HepG2 (cell line): ENCODE data around the gene NXPH4. TPM values are rescaled to one million over a fixed set of nuclear protein-coding genes. Genes with fewer than 3 reads are reported as not detected.

Source experiments
- ATAC-seq: fragments of 200-7000 bp; cut with Tn5 transposase; 3 replicates; pipeline ENCODE4 v1.9.1; 2020; ENCODE audit warnings: mild to moderate bottlenecking, moderate library complexity
- BruUV-seq: library from RNA; stranded (reverse); fragments of 400-500 nt; replicated peaks from 2 replicates; lab custom pipeline; 2021; lab: Mats Ljungman, UMichigan
- CTCF ChIA-PET: fragments of 300-600 bp; formaldehyde crosslinking; extraction: SDS; loops from one replicate; lab custom pipeline; 2021; ENCODE audit warnings: low total read pairs, inconsistent platforms, low intra/inter-chr PET ratio; lab: Yijun Ruan, JAX
- POLR2A ChIA-PET: fragments of 350-600 bp; sonication (Branson Sonifier 250); formaldehyde crosslinking; loops from one replicate; lab custom pipeline; 2020; ENCODE audit warnings: antibody characterized with exemption, inconsistent platforms; lab: Yijun Ruan, JAX
- DNase-seq: peaks from one replicate; pipeline ENCODE4 v3.0.0-alpha.2; 2015; ENCODE audit warnings: low spot score
- FAIRE-seq: peaks from 3 replicates; lab custom pipeline; 2011; peaks lifted over from hg19 to GRCh38; lab: Jason Lieb, UNC
- H2AFZ ChIP-seq: one replicate; pipeline ENCODE4 v1.6.1; 2011; ENCODE audit warnings: low read length, inconsistent platforms
- H3K27ac ChIP-seq: fragments of 300-600 bp; 3 replicates; pipeline ENCODE4 v1.8.0; 2011; ENCODE audit warnings: mixed run types, mild to moderate bottlenecking, mixed read lengths, low read length, inconsistent platforms; ENCODE audit not compliant: insufficient read depth; ENCODE audit errors: extremely low read length
- H3K27me3 ChIP-seq, 2 experiments: fragments of 200-600 bp in 1 of 2; 2 replicates in 1 of 2; 3 replicates in 1 of 2; pipeline versions ENCODE4 v1.6.0 to v1.8.0; 2011; ENCODE audit warnings: low read length in 2 of 2, mild to moderate bottlenecking in 2 of 2, moderate library complexity in 2 of 2, inconsistent platforms in 1 of 2; ENCODE audit not compliant: insufficient read depth in 2 of 2, control insufficient read depth in 1 of 2
- H3K36me3 ChIP-seq, 2 experiments: fragments of 200-600 bp in 1 of 2; replicated peaks in 1 of 2; 2 replicates in 1 of 2; 3 replicates in 1 of 2; pipeline versions ENCODE4 v1.5.1 to v1.8.0; 2011; ENCODE audit warnings: low read length in 2 of 2, inconsistent platforms in 1 of 2; ENCODE audit not compliant: insufficient read depth in 2 of 2, control insufficient read depth in 1 of 2
- H3K4me1 ChIP-seq: 2 replicates; pipeline ENCODE4 v1.5.1; 2012; ENCODE audit warnings: low read length, inconsistent platforms; ENCODE audit not compliant: insufficient read depth
- H3K4me2 ChIP-seq: 2 replicates; pipeline ENCODE4 v1.6.0; 2011; ENCODE audit warnings: low read depth, low read length, inconsistent platforms
- H3K4me3 ChIP-seq, 3 experiments: fragments of 200-600 bp in 1 of 3; sonication (generic), shearing (Covaris generic) in 1 of 3; replicated peaks in 1 of 3; 2 replicates each; pipeline ENCODE4 v1.5.1; 2011 to 2016; ENCODE audit warnings: low read length in 3 of 3, inconsistent platforms in 2 of 3, low read depth in 2 of 3, mild to moderate bottlenecking in 2 of 3, control low read depth in 1 of 3, mixed read lengths in 1 of 3; ENCODE audit not compliant: insufficient read depth in 1 of 3
- H3K79me2 ChIP-seq: one replicate; pipeline ENCODE4 v1.6.1; 2011; ENCODE audit warnings: low read length, inconsistent platforms; ENCODE audit not compliant: insufficient read depth
- H3K9ac ChIP-seq: 2 replicates; pipeline ENCODE4 v1.6.0; 2011; ENCODE audit warnings: mild to moderate bottlenecking, low read depth, low read length, inconsistent platforms; ENCODE audit not compliant: insufficient read depth
- H3K9me3 ChIP-seq: 2 replicates; pipeline ENCODE4 v1.5.1; 2012; ENCODE audit warnings: mild to moderate bottlenecking, low read length
- H4K20me1 ChIP-seq: 2 replicates; pipeline ENCODE4 v1.6.0; 2011; ENCODE audit warnings: inconsistent platforms, mild to moderate bottlenecking, low read length, moderate library complexity; ENCODE audit not compliant: insufficient read depth
- CREM ChIP-seq, 2 experiments: sonication (generic) in 1 of 2; formaldehyde crosslinking in 1 of 2; IDR thresholded peaks; 2 replicates each; pipeline versions ENCODE4 v1.4.0 to v1.6.1; 2016 to 2020; ENCODE audit warnings: antibody characterized with exemption in 1 of 2, mild to moderate bottlenecking in 1 of 2, missing genetic modification reagents in 1 of 2
- FOXM1 ChIP-seq: sonication (generic); formaldehyde crosslinking; IDR thresholded peaks from 2 replicates; pipeline ENCODE4 v1.5.0; 2020; ENCODE audit warnings: missing genetic modification reagents
- GABPB1 ChIP-seq: IDR thresholded peaks from 2 replicates; pipeline ENCODE4 v1.6.1; 2016; ENCODE audit warnings: mild to moderate bottlenecking, missing genetic modification reagents, moderate library complexity, missing compliant biosample characterization
- HDAC1 ChIP-seq: sonication (generic); formaldehyde crosslinking; IDR thresholded peaks from 2 replicates; pipeline ENCODE4 v1.5.1; 2020; ENCODE audit warnings: mild to moderate bottlenecking, missing genetic modification reagents
- HDAC6 ChIP-seq: fragments of 200-600 bp; sonication (generic); IDR thresholded peaks from 2 replicates; pipeline ENCODE4 v1.7.0; 2017; ENCODE audit warnings: mild to moderate bottlenecking, antibody characterized with exemption, low read length, low read depth
- HES4 ChIP-seq: sonication (generic); formaldehyde crosslinking; IDR thresholded peaks from 2 replicates; pipeline ENCODE4 v1.9.0; 2021; ENCODE audit warnings: mild to moderate bottlenecking, missing genetic modification reagents, borderline replicate concordance
- JUND ChIP-seq: sonication (generic); formaldehyde crosslinking; IDR thresholded peaks from 2 replicates; pipeline ENCODE4 v1.8.0; 2022; ENCODE audit warnings: mild to moderate bottlenecking, missing genetic modification reagents
- LBX2 ChIP-seq: sonication (generic); formaldehyde crosslinking; IDR thresholded peaks from 2 replicates; pipeline ENCODE4 v1.5.0; 2020; ENCODE audit warnings: missing genetic modification reagents, mild to moderate bottlenecking, borderline replicate concordance
- MAFG ChIP-seq: sonication (generic); formaldehyde crosslinking; IDR thresholded peaks from 2 replicates; pipeline ENCODE4 v1.5.1; 2020; ENCODE audit warnings: mild to moderate bottlenecking, missing genetic modification reagents
- MED13 ChIP-seq: sonication (generic); formaldehyde crosslinking; IDR thresholded peaks from 2 replicates; pipeline ENCODE4 v1.5.0; 2020; ENCODE audit warnings: missing genetic modification reagents
- PHB2 ChIP-seq: fragments of 450-650 bp; IDR thresholded peaks from 2 replicates; pipeline ENCODE4 v1.6.1; 2018; ENCODE audit not compliant: partially characterized antibody
- SP2 ChIP-seq: sonication (generic); formaldehyde crosslinking; IDR thresholded peaks from 2 replicates; pipeline ENCODE4 v1.5.1; 2020; ENCODE audit warnings: mild to moderate bottlenecking, missing genetic modification reagents
- YEATS4 ChIP-seq: sonication (generic); formaldehyde crosslinking; IDR thresholded peaks from 2 replicates; pipeline ENCODE4 v1.4.0; 2020; ENCODE audit warnings: missing genetic modification reagents, borderline replicate concordance
- ZBTB8A ChIP-seq: sonication (generic); formaldehyde crosslinking; IDR thresholded peaks from 2 replicates; pipeline ENCODE4 v1.4.0; 2020; ENCODE audit warnings: mild to moderate bottlenecking, low read depth, missing genetic modification reagents, borderline replicate concordance
- WGBS: methylation state at CpG from one replicate; pipeline ENCODE4 v1.1.6; 2017; ENCODE audit warnings: low lambda C conversion rate; 5-methylcytosine and 5-hydroxymethylcytosine counted together
- in situ Hi-C: cut with HindIII; loops from 2 replicates; pipeline ENCODE4 v1.10.0; 2017; ENCODE audit warnings: low pct_unique_long_range_greater_than_20kb; ENCODE audit not compliant: extremely low pct_ligation_motif_present
- intact Hi-C: fragments of 100-400 bp; cut with micrococcal nuclease; formaldehyde crosslinking; loops from one replicate; pipeline ENCODE4 v1.10.0; 2022; ENCODE audit not compliant: unreplicated experiment
- polyA plus RNA-seq, 8 experiments: library from polyadenylated mRNA; depleted of rRNA in 3 of 8; stranded (reverse) in 7 of 8; unstranded in 1 of 8; fragments of >200 nt; fragmentation: Illumina TruSeq in 4 of 8; extraction: Trizol in 4 of 8; gene quantifications; 2 replicates each; pipeline versions ENCODE4 v1.2.1 to v1.2.3, GENCODE V29; 2011 to 2016; ENCODE audit warnings: low read depth in 4 of 8, missing spikeins in 1 of 8, mixed read lengths in 1 of 8; ENCODE audit not compliant: insufficient read depth in 1 of 8
- total RNA-seq, 5 experiments: library from RNA; depleted of rRNA; stranded (reverse); fragments of >200 nt; fragmentation: Illumina TruSeq; extraction: Trizol; gene quantifications; 2 replicates each; pipeline ENCODE4 v1.2.3, GENCODE V29; 2016; ENCODE audit warnings: low read depth in 1 of 5
- TF ChIP-seq, protein P1 (sequence below): sonication (generic); formaldehyde crosslinking; IDR thresholded peaks from 2 replicates; pipeline ENCODE4 v1.4.0; 2020; ENCODE audit warnings: missing genetic modification reagents
- TF ChIP-seq, protein P2 (sequence below): sonication (generic); formaldehyde crosslinking; IDR thresholded peaks from 2 replicates; pipeline ENCODE4 v1.8.1; 2023; ENCODE audit warnings: mild to moderate bottlenecking, missing genetic modification reagents, borderline replicate concordance
- TF ChIP-seq, protein P3 (sequence below): sonication (generic); formaldehyde crosslinking; IDR thresholded peaks from 2 replicates; pipeline ENCODE4 v1.4.0; 2020; ENCODE audit warnings: mild to moderate bottlenecking, low read depth, missing genetic modification reagents

NXPH4 gene
- total and polyA plus RNA-seq, 2 of the 13 experiments (the other 11 are each of a cell fraction or from before 2014, with no cell fraction given) = 0.13 TPM; not detected in 1

DNA sequence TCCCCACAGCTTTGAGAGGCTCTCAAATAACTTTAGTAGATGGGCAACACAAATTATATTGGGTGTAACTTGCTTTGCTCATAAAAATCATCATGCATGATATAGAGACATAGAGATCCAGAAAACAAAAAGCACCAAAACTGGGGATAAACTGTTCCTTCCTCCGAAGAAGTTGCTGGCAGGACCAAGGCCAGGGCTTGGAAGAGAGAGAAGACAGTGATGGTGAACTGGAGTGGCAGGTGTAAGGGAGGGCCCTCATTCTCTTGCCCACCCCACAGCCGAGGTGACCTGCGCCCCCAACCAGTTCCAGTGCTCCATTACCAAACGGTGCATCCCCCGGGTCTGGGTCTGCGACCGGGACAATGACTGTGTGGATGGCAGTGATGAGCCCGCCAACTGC is 15.4 kb upstream of the NXPH4 start:
- DNase-seq = no peak
- no peak overlapping the region for H3K9ac ChIP-seq
- no peaks in the 10 kb centered on the region for H3K79me2 ChIP-seq
- CTCF ChIA-PET = no interaction called here
- POLR2A ChIA-PET = no interaction called here
- 100% methylated on average over 3 of the region's 8 CpGs for WGBS
- ATAC-seq = no peak
- no peak overlapping the region for H2AFZ ChIP-seq
- no peaks in the 10 kb centered on the region for H3K4me1 ChIP-seq
- no peaks in the 10 kb centered on the region for H3K27me3 ChIP-seq
- no peak overlapping the region for H3K27ac ChIP-seq
- intact Hi-C loops (no loop called here), in situ Hi-C loops (no loop called here)
- peaks cover 70 to 94% of the 10 kb centered on the region in 2 experiments for H3K36me3 ChIP-seq
- no TSS peak for BruUV-seq
- H3K4me2 ChIP-seq = no peak overlapping the region
- FAIRE-seq = no peak
- no peaks in the 10 kb centered on the region for H4K20me1 ChIP-seq
- no peak for TF ChIP-seq CREM (IDR thresholded peaks at IDR 0.05)
- no peak for TF ChIP-seq CREM (CRISPR knock-in tag; IDR thresholded peaks at IDR 0.05)
- no peak for TF ChIP-seq HDAC1
- TF ChIP-seq FOXM1 (CRISPR knock-in tag) = no peak
- TF ChIP-seq JUND (CRISPR knock-in tag) = no peak
- TF ChIP-seq MAFG (CRISPR knock-in tag) = no peak
- TF ChIP-seq, protein P1, sequence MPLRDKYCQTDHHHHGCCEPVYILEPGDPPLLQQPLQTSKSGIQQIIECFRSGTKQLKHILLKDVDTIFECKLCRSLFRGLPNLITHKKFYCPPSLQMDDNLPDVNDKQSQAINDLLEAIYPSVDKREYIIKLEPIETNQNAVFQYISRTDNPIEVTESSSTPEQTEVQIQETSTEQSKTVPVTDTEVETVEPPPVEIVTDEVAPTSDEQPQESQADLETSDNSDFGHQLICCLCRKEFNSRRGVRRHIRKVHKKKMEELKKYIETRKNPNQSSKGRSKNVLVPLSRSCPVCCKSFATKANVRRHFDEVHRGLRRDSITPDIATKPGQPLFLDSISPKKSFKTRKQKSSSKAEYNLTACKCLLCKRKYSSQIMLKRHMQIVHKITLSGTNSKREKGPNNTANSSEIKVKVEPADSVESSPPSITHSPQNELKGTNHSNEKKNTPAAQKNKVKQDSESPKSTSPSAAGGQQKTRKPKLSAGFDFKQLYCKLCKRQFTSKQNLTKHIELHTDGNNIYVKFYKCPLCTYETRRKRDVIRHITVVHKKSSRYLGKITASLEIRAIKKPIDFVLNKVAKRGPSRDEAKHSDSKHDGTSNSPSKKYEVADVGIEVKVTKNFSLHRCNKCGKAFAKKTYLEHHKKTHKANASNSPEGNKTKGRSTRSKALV (CRISPR knock-in tag) = no peak
- H3K4me3 ChIP-seq = no peak overlapping the region
- H3K9me3 ChIP-seq = no peaks in the 10 kb centered on the region

- Histone ChIP-seq H2AFZ (no peak overlapping the region), H3K27ac (no peak overlapping the region), H3K4me3 (no peak overlapping the region), H3K36me3 (peaks cover 67 to 94% of the 10 kb centered on the region in 2 experiments), H4K20me1 (no peaks in the 10 kb centered on the region), H3K79me2 (no peaks in the 10 kb centered on the region), H3K9ac (no peak overlapping the region), H3K4me1 (no peaks in the 10 kb centered on the region), H3K4me2 (no peak overlapping the region), H3K27me3 (no peaks in the 10 kb centered on the region), H3K9me3 (no peaks in the 10 kb centered on the region)
- FAIRE-seq (no peak), DNase-seq (no peak), ATAC-seq (no peak)
- POLR2A ChIA-PET = no interaction called here
- BruUV-seq = no TSS peak
- in situ Hi-C loops (no loop called here), intact Hi-C loops (no loop called here)
- WGBS = 97% methylated on average over 12 of the region's 16 CpGs
- CTCF ChIA-PET = no interaction called here
- TF ChIP-seq, protein P2, sequence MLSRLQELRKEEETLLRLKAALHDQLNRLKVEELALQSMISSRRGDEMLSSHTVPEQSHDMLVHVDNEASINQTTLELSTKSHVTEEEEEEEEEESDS = no peak
- no peak for TF ChIP-seq GABPB1 (CRISPR knock-in tag)
- TF ChIP-seq SP2 (CRISPR knock-in tag) = no peak
- no peak for TF ChIP-seq PHB2
- TF ChIP-seq, protein P3, sequence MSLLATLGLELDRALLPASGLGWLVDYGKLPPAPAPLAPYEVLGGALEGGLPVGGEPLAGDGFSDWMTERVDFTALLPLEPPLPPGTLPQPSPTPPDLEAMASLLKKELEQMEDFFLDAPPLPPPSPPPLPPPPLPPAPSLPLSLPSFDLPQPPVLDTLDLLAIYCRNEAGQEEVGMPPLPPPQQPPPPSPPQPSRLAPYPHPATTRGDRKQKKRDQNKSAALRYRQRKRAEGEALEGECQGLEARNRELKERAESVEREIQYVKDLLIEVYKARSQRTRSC (CRISPR knock-in tag) = no peak
- no peak for TF ChIP-seq ZBTB8A
- TF ChIP-seq LBX2 (CRISPR knock-in tag) = no peak
- TF ChIP-seq YEATS4 (CRISPR knock-in tag) = no peak
- TF ChIP-seq HES4 (CRISPR knock-in tag) = no peak
- TF ChIP-seq HDAC6 = no peak
- no peak for TF ChIP-seq MED13 (CRISPR knock-in tag)
Observed at GRCh38 chr12:57201631-57202030, 15.0 kb upstream of the NXPH4 start.
